Common myeloid progenitor, CD34-positive (primary cell): ENCODE data around the gene BLTP2.

ENCODE experiments used
- CTCF ChIA-PET: fragments of 350-600 bp; sonication (Branson Sonifier 250); formaldehyde crosslinking; loops from one replicate; lab custom pipeline; 2021; ENCODE audit warnings: antibody characterized with exemption; lab: Charles Lee
- POLR2A ChIA-PET: fragments of 350-600 bp; sonication (Branson Sonifier 250); formaldehyde crosslinking; loops from one replicate; lab custom pipeline; 2021; ENCODE audit warnings: antibody characterized with exemption; lab: Charles Lee
- DNase-seq, 3 donors: peaks; one replicate each; pipeline versions ENCODE4 v3.0.0 to v3.0.0-alpha.2; 2013
- H3K27ac ChIP-seq, 2 experiments: 1 replicate in 1 of 2; 2 replicates in 1 of 2; pipeline ENCODE4 v1.7.0; 2013; ENCODE audit warnings: inconsistent platforms in 2 of 2, low read length in 2 of 2, mild to moderate bottlenecking in 2 of 2, low read depth in 1 of 2, moderate library complexity in 1 of 2; ENCODE audit not compliant: severe bottlenecking in 2 of 2, insufficient read depth in 1 of 2, poor library complexity in 1 of 2
- H3K27me3 ChIP-seq, 5 experiments: replicated peaks in 2 of 5; 1 replicate in 3 of 5; 2 replicates in 2 of 5; pipeline versions ENCODE4 v1.6.1 to v1.7.0; 2013; ENCODE audit warnings: low read length in 4 of 5, mild to moderate bottlenecking in 2 of 5, moderate library complexity in 2 of 5, inconsistent platforms in 1 of 5; ENCODE audit not compliant: insufficient read depth in 5 of 5, control insufficient read depth in 4 of 5
- H3K36me3 ChIP-seq, 4 experiments: 1 replicate in 2 of 4; 2 replicates in 2 of 4; pipeline versions ENCODE4 v1.6.1 to v1.7.0; 2013; ENCODE audit warnings: low read length in 3 of 4, control low read depth in 1 of 4, mild to moderate bottlenecking in 1 of 4; ENCODE audit not compliant: control insufficient read depth in 4 of 4, insufficient read depth in 4 of 4
- H3K4me1 ChIP-seq, 4 experiments: 1 replicate in 3 of 4; 2 replicates in 1 of 4; pipeline versions ENCODE4 v1.6.1 to v1.7.1; 2013; ENCODE audit warnings: low read length in 3 of 4, mild to moderate bottlenecking in 3 of 4, control low read depth in 1 of 4, inconsistent platforms in 1 of 4, moderate library complexity in 1 of 4; ENCODE audit not compliant: control insufficient read depth in 4 of 4, insufficient read depth in 4 of 4; ENCODE audit errors: control extremely low read depth in 1 of 4
- H3K4me3 ChIP-seq, 7 experiments: 1 replicate in 4 of 7; 2 replicates in 3 of 7; pipeline versions ENCODE4 v1.5.1 to v1.7.0; 2013; ENCODE audit warnings: mild to moderate bottlenecking in 7 of 7, low read length in 6 of 7, moderate library complexity in 6 of 7, inconsistent platforms in 2 of 7, low read depth in 2 of 7, control low read depth in 1 of 7; ENCODE audit not compliant: insufficient read depth in 4 of 7, control insufficient read depth in 1 of 7; ENCODE audit errors: extremely low read depth in 1 of 7
- H3K9me3 ChIP-seq, 5 experiments: 1 replicate in 4 of 5; 2 replicates in 1 of 5; pipeline versions ENCODE4 v1.6.1 to v1.7.1; 2013; ENCODE audit warnings: low read length in 4 of 5, mild to moderate bottlenecking in 2 of 5, inconsistent platforms in 1 of 5, low read depth in 1 of 5, moderate library complexity in 1 of 5; ENCODE audit not compliant: control insufficient read depth in 4 of 5, insufficient read depth in 2 of 5; ENCODE audit errors: control extremely low read depth in 1 of 5
- WGBS: methylation state at CpG from one replicate; pipeline ENCODE4 v1.1.5; 2013; ENCODE audit not compliant: insufficient coverage; 5-methylcytosine and 5-hydroxymethylcytosine counted together

Gene BLTP2

DNA sequence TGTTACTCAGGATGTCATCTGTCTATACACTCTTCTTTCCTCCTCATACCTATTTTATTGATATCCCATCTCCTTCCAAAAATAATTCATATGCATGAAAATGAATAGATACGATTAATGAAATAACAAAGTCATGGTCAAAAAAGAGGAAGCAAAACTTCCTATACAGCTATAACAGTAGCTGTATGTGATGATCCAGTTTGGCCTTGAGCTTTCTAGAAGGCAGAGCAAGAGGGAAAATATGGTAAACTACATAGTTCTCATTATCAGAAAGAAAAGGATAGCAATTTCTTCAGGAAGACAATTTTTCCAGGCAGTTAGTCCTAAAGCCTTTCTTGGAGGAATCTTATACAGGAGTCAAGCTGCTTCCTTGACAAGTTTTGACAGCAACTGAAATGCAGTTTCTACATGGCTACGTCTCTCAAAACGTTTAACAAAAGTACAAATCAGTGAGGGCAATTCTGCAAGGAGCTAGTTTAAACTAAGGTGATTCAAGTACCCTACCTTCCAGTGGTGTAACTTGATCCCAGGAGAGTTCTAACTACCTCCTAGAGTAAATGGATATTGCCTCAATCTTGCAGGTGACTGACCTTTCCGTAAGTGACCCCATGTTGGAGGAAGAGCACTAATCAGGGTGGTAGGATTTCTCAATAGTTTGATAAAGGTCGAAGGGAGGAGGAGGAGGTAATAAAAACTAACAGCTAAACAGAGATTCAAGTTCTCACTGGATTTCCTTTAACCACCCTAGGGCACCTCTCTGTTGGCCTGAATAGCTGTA, 47.2 kb downstream of the BLTP2 start:
- ChIA-PET POLR2A (interaction anchor here (0.7 kb wide), 1 partner anchor 348 kb away, joined by 3 read pairs; no protein-coding TSS in a partner anchor), CTCF (interaction anchor here (0.8 to 2.5 kb wide), 5 partner anchors 10 to 23 kb away, joined by 3 to 10 read pairs (median 6); no protein-coding TSS in a partner anchor)
- peak overlapping the region in 1 of 2 experiments; percentile 93 for H3K27ac ChIP-seq
- WGBS = 58% methylated on average over 3 of the region's 5 CpGs
- peak in 2 of 3 donors; percentile 22 to 27 for DNase-seq
- peaks cover 4 to 14% (median 6%) of the 10 kb centered on the region in 4 experiments for H3K36me3 ChIP-seq
- H3K4me3 ChIP-seq = peak overlapping the region in 6 of 7 experiments; percentile 85 to 95 (median 90)
- no peaks in the 10 kb centered on the region for H3K9me3 ChIP-seq
- H3K27me3 ChIP-seq = no peaks in the 10 kb centered on the region
- peaks cover 11 to 27% (median 22%) of the 10 kb centered on the region in 4 experiments for H3K4me1 ChIP-seq
